GM12878 (cell line): Measurements from ENCODE around the gene OTOG. TPM values are rescaled to one million over a fixed set of nuclear protein-coding genes. Genes with fewer than 3 reads are reported as not detected.

Experiments used
- ATAC-seq: fragments of 200-7000 bp; cut with Tn5 transposase; 3 replicates; pipeline ENCODE4 v1.9.1; 2020; ENCODE audit warnings: mild to moderate bottlenecking, moderate library complexity
- BruUV-seq: library from RNA; stranded (reverse); fragments of 400-500 nt; replicated peaks from 2 replicates; lab custom pipeline; 2021; lab: Mats Ljungman, UMichigan
- CTCF ChIA-PET: fragments of 300-600 bp; sonication (Branson Sonifier 250); formaldehyde crosslinking; extraction: SDS; loops from one replicate; lab custom pipeline; 2021; ENCODE audit warnings: inconsistent platforms; lab: Yijun Ruan, JAX
- POLR2A ChIA-PET: fragments of 350-600 bp; formaldehyde crosslinking; extraction: SDS; loops from one replicate; lab custom pipeline; 2021; ENCODE audit warnings: inconsistent platforms; lab: Charles Lee
- RAD21 ChIA-PET: fragments of 300-600 bp; sonication (Branson Sonifier 250); formaldehyde crosslinking; loops from one replicate; lab custom pipeline; 2023; ENCODE audit warnings: antibody characterized with exemption; ENCODE audit not compliant: unreplicated experiment; lab: Charles Lee
- SMC1A ChIA-PET: fragments of 300-600 bp; sonication (Branson Sonifier 250); formaldehyde crosslinking; loops from one replicate; lab custom pipeline; 2023; ENCODE audit not compliant: unreplicated experiment, uncharacterized antibody; lab: Charles Lee
- DNase-seq: peaks from one replicate; pipeline ENCODE4 v3.0.0-alpha.2; 2011; ENCODE audit warnings: low read depth, low spot score
- FAIRE-seq: peaks from 3 replicates; lab custom pipeline; 2011; peaks lifted over from hg19 to GRCh38; lab: Jason Lieb, UNC
- H2AFZ ChIP-seq: 2 replicates; pipeline ENCODE4 v1.6.0; 2011; ENCODE audit warnings: low read depth, low read length, control low read depth; ENCODE audit not compliant: control insufficient read depth
- H3K27ac ChIP-seq: 2 replicates; pipeline ENCODE4 v1.5.1; 2011; ENCODE audit warnings: control low read depth; ENCODE audit not compliant: control insufficient read depth, insufficient read depth
- H3K27me3 ChIP-seq, 2 experiments: replicated peaks in 1 of 2; 2 replicates each; pipeline versions ENCODE4 v1.6.0 to v1.6.1; 2011; ENCODE audit warnings: low read length in 1 of 2; ENCODE audit not compliant: control insufficient read depth in 2 of 2, insufficient read depth in 2 of 2
- H3K36me3 ChIP-seq, 2 experiments: 2 replicates each; pipeline ENCODE4 v1.5.1; 2011; ENCODE audit warnings: low read length in 1 of 2; ENCODE audit not compliant: control insufficient read depth in 2 of 2, insufficient read depth in 2 of 2
- H3K4me1 ChIP-seq: 2 replicates; pipeline ENCODE4 v1.6.1; 2011; ENCODE audit warnings: mild to moderate bottlenecking, low read length, moderate library complexity, mixed read lengths; ENCODE audit not compliant: control insufficient read depth, insufficient read depth
- H3K4me2 ChIP-seq: 2 replicates; pipeline ENCODE4 v1.6.0; 2011; ENCODE audit warnings: control low read depth; ENCODE audit not compliant: control insufficient read depth, insufficient read depth
- H3K4me3 ChIP-seq: fragments of 200-600 bp; sonication (generic); 2 replicates; pipeline ENCODE4 v1.5.1; 2016
- H3K79me2 ChIP-seq: 2 replicates; pipeline ENCODE4 v1.6.0; 2011; ENCODE audit warnings: low read length; ENCODE audit not compliant: control insufficient read depth, insufficient read depth
- H3K9ac ChIP-seq: 2 replicates; pipeline ENCODE4 v1.8.0; 2011; ENCODE audit warnings: low read length, control low read depth, mixed read lengths; ENCODE audit not compliant: control insufficient read depth, insufficient read depth
- H3K9me3 ChIP-seq: replicated peaks from 3 replicates; pipeline ENCODE4 v1.5.1; 2011; ENCODE audit warnings: mild to moderate bottlenecking, low read length; ENCODE audit not compliant: control insufficient read depth, insufficient read depth
- H4K20me1 ChIP-seq: 2 replicates; pipeline ENCODE4 v1.6.0; 2011; ENCODE audit not compliant: control insufficient read depth, insufficient read depth
- BACH1 ChIP-seq: fragments of 450-650 bp; IDR thresholded peaks from 2 replicates; pipeline ENCODE4 v1.6.1; 2017; ENCODE audit warnings: mild to moderate bottlenecking, borderline replicate concordance
- BCL11A ChIP-seq: IDR thresholded peaks from 2 replicates; pipeline ENCODE4 v1.6.1; 2011; ENCODE audit warnings: low read depth, low read length
- BRCA1 ChIP-seq: IDR thresholded peaks from 2 replicates; pipeline ENCODE4 v1.6.1; 2011; ENCODE audit warnings: low read depth, low read length, improper control_type of control experiment
- CTCF ChIP-seq, 3 experiments: IDR thresholded peaks in 2 of 3; conservative IDR thresholded peaks in 1 of 3; 2 replicates each; pipeline ENCODE4 v1.5.1; 2011; ENCODE audit warnings: low read depth in 3 of 3, low read length in 3 of 3, mild to moderate bottlenecking in 3 of 3, control low read depth in 2 of 3, moderate library complexity in 2 of 3, inconsistent platforms in 1 of 3, mixed read lengths in 1 of 3; ENCODE audit not compliant: control insufficient read depth in 2 of 3, insufficient read depth in 1 of 3; ENCODE audit errors: extremely low read depth in 1 of 3
- HDGF ChIP-seq: fragments of 450-650 bp; IDR thresholded peaks from 2 replicates; pipeline ENCODE4 v1.6.1; 2016; ENCODE audit warnings: antibody characterized with exemption
- IRF5 ChIP-seq: fragments of 450-650 bp; IDR thresholded peaks from 2 replicates; pipeline ENCODE4 v1.6.1; 2017; ENCODE audit warnings: borderline replicate concordance
- MYC ChIP-seq: IDR thresholded peaks from 2 replicates; pipeline ENCODE4 v1.6.1; 2011; ENCODE audit warnings: mild to moderate bottlenecking, low read length, moderate library complexity, inconsistent platforms; ENCODE audit not compliant: insufficient read depth, insufficient replicate concordance, insufficient read length, severe bottlenecking
- NFXL1 ChIP-seq: fragments of 450-650 bp; IDR thresholded peaks from 2 replicates; pipeline ENCODE4 v1.6.1; 2017; ENCODE audit warnings: antibody characterized with exemption, mild to moderate bottlenecking, borderline replicate concordance
- NR2F1 ChIP-seq: fragments of 450-650 bp; conservative IDR thresholded peaks from 2 replicates; pipeline ENCODE4 v1.6.1; 2017; ENCODE audit warnings: mild to moderate bottlenecking
- PML ChIP-seq: IDR thresholded peaks from 2 replicates; pipeline ENCODE4 v1.6.1; 2012; ENCODE audit warnings: low read length, inconsistent platforms
- PRDM15 ChIP-seq: fragments of 450-650 bp; formaldehyde crosslinking; IDR thresholded peaks from 2 replicates; pipeline ENCODE4 v1.4.0; 2020; ENCODE audit warnings: mild to moderate bottlenecking, moderate library complexity
- TCF3 ChIP-seq: IDR thresholded peaks from 2 replicates; pipeline ENCODE4 v1.6.1; 2012; ENCODE audit warnings: low read depth, mild to moderate bottlenecking, low read length, borderline replicate concordance; ENCODE audit not compliant: insufficient read depth
- WRNIP1 ChIP-seq: IDR thresholded peaks from 2 replicates; pipeline ENCODE4 v1.6.1; 2011; ENCODE audit warnings: low read depth, low read length, improper control_type of control experiment, borderline replicate concordance
- WGBS: methylation state at CpG from one replicate; pipeline ENCODE4 v1.1.6; 2016; ENCODE audit warnings: low lambda C conversion rate; ENCODE audit not compliant: insufficient replicate concordance, insufficient coverage; ENCODE audit errors: missing lambda C conversion rate; 5-methylcytosine and 5-hydroxymethylcytosine counted together
- in situ Hi-C: fragments of 300-500 bp; cut with MboI; formaldehyde crosslinking; loops from 9 replicates; pipeline ENCODE4 v1.14.3; 2018; ENCODE audit warnings: mixed read lengths
- intact Hi-C: fragments of 100-400 bp; cut with micrococcal nuclease; formaldehyde crosslinking; loops from one replicate; pipeline ENCODE4 v1.14.2; 2022; ENCODE audit not compliant: unreplicated experiment
- polyA plus RNA-seq, 11 experiments: library from polyadenylated mRNA; depleted of rRNA in 4 of 11; unstranded in 6 of 11; stranded (reverse) in 5 of 11; fragments of >200 nt; fragmentation: Nextera tagmentation in 4 of 11; fragmentation: Illumina TruSeq in 1 of 11; extraction: Ambion mirVana in 4 of 11; extraction: Trizol in 1 of 11; gene quantifications; 1 replicate in 1 of 11; 2 replicates in 10 of 11; pipeline versions ENCODE4 v1.2.1 to v1.2.3, GENCODE V29; 2011 to 2016; ENCODE audit warnings: inconsistent platforms in 2 of 11, missing spikeins in 2 of 11, low read depth in 1 of 11
- total RNA-seq, 4 experiments: library from RNA; depleted of rRNA in 3 of 4; stranded (reverse); fragments of >200 nt in 3 of 4; fragmentation: Illumina TruSeq in 1 of 4; extraction: Trizol in 1 of 4; gene quantifications; 2 replicates each; pipeline versions ENCODE4 v1.2.1 to v1.2.3, GENCODE V29; 2013 to 2021

Gene OTOG
- total and polyA plus RNA-seq, 10 of the 15 experiments (the other 5 are each of a cell fraction or from before 2014, with no cell fraction given), result not detected

GRCh38 chr11:17570034-17570433, 23.0 kb downstream of the OTOG start (continued):
- TF ChIP-seq PRDM15 (CRISPR knock-in tag) (no peak), HDGF (no peak), PML (no peak), WRNIP1 (no peak), BRCA1 (no peak)

GRCh38 chr11:17571431-17572358, 24.6 kb downstream of the OTOG start:
- no peak for FAIRE-seq
- in situ Hi-C loops (no loop called here), intact Hi-C loops (no loop called here)
- no peak for ATAC-seq
- H3K4me1 ChIP-seq, result no peaks in the 10 kb centered on the region
- POLR2A ChIA-PET, result no interaction called here
- RAD21 ChIA-PET, result no interaction called here
- H2AFZ ChIP-seq, result no peak overlapping the region
- no peaks in the 10 kb centered on the region for H3K27me3 ChIP-seq
- SMC1A ChIA-PET, result no interaction called here
- H3K36me3 ChIP-seq, result no peaks in the 10 kb centered on the region
- H3K27ac ChIP-seq, result no peak overlapping the region
- no peak for DNase-seq
- 40% methylated on average over 14 of the region's 14 CpGs for WGBS
- no peak overlapping the region for H3K9ac ChIP-seq
- H3K9me3 ChIP-seq, result no peaks in the 10 kb centered on the region
- H4K20me1 ChIP-seq, result no peaks in the 10 kb centered on the region
- CTCF ChIA-PET, result no interaction called here
- BruUV-seq, result no TSS peak
- H3K4me3 ChIP-seq, result no peak overlapping the region
- H3K79me2 ChIP-seq, result no peaks in the 10 kb centered on the region
- no peak overlapping the region for H3K4me2 ChIP-seq
- no peak for TF ChIP-seq BACH1
- TF ChIP-seq MYC, result no peak
- TF ChIP-seq IRF5, result no peak
- TF ChIP-seq NFXL1, result no peak
- no peak for TF ChIP-seq BCL11A
- no peak for TF ChIP-seq NR2F1
- no peak for TF ChIP-seq TCF3
- TF ChIP-seq CTCF (IDR thresholded peaks at IDR 0.05 in 2 of 3, conservative IDR thresholded peaks at IDR 0.05 in 1 of 3; ENCODE audit: control insufficient read depth in 2 of 3, extremely low read depth in 1 of 3, insufficient read depth in 1 of 3, low read depth in 3 of 3, low read length in 3 of 3), result no peak
